ENCODE measurements around the gene PTPN1. TPM values are rescaled to one million over a fixed set of nuclear protein-coding genes. Genes with fewer than 3 reads are reported as not detected.
A peak's percentile ranks its signal among the peaks of the same experiment; 100 is the strongest.
"Not testable (repeated sequence)": the region's sequence is repeated elsewhere in the genome, so short reads cannot be mapped to it uniquely, and the experiment has no call there.

Gene PTPN1
- total and polyA plus RNA-seq, 2 donors (not counting 3 experiments of a cell fraction or from before 2014, with no cell fraction given), result 41.1 to 64.3 TPM

GRCh38 chr20:50538276-50538675 lies 28.1 kb downstream of the PTPN1 start:
- H4K20me1 ChIP-seq (replicated peaks; ENCODE audit: control insufficient read depth, extremely low read depth, insufficient read depth, low read length), result no peaks in the 10 kb centered on the region
- no peaks in the 10 kb centered on the region for H3K9me1 ChIP-seq (replicated peaks; ENCODE audit: control insufficient read depth, extremely low read depth, insufficient read depth, low read length)
- H3K36me3 ChIP-seq (ENCODE audit: control insufficient read depth in 2 of 2, extremely low read depth in 1 of 2, insufficient read depth in 2 of 2, low read length in 2 of 2), result no peaks in the 10 kb centered on the region
- dilution Hi-C loops (cut with MboI; ENCODE audit: extremely low pct_ligation_motif_present, low sequenced_read_pairs) (no loop called here), intact Hi-C loops (cut with micrococcal nuclease) (no loop called here)
- BruUV-seq (replicated peaks), result no TSS peak
- DNase-seq (ENCODE audit: low read depth, low spot score), result peak; percentile 31
- H3K9me3 ChIP-seq (replicated peaks; ENCODE audit: control insufficient read depth, insufficient read depth, low read length), result no peaks in the 10 kb centered on the region
- no peak overlapping the region for H3K27ac ChIP-seq (ENCODE audit: insufficient read depth, low read depth, low read length)
- no peak overlapping the region for H3K9ac ChIP-seq (replicated peaks; ENCODE audit: extremely low read depth, insufficient read depth, low read length)
- no peak for FAIRE-seq
- no peak for TF ChIP-seq CTCF (IDR thresholded peaks at IDR 0.05; ENCODE audit: extremely low read depth in 1 of 2, insufficient read depth in 1 of 2, low read depth in 1 of 2, low read length in 2 of 2)
- no peak for TF ChIP-seq POLR2AphosphoS5 (IDR thresholded peaks at IDR 0.05; ENCODE audit: insufficient read depth, low read depth, low read length)
- TF ChIP-seq EZH2 (IDR thresholded peaks at IDR 0.05; ENCODE audit: borderline replicate concordance, low read depth, low read length, severe bottlenecking), result no peak
- TF ChIP-seq JUN (IDR thresholded peaks at IDR 0.05; ENCODE audit: borderline replicate concordance, insufficient read depth, insufficient read length, low read depth), result no peak
- no peak for TF ChIP-seq POLR2A (IDR thresholded peaks at IDR 0.05; ENCODE audit: low read depth, low read length)
- no peak for TF ChIP-seq GATA2 (IDR thresholded peaks at IDR 0.05; ENCODE audit: insufficient read depth, insufficient read length, low read depth, low read length)
- TF ChIP-seq FOS (IDR thresholded peaks at IDR 0.05; ENCODE audit: borderline replicate concordance, insufficient read depth, low read length), result no peak
- no peak for TF ChIP-seq MYC (IDR thresholded peaks at IDR 0.05; ENCODE audit: low read depth, low read length)
- no peak for TF ChIP-seq MAX (IDR thresholded peaks at IDR 0.05; ENCODE audit: insufficient read depth, insufficient read length)
- H3K4me3 ChIP-seq (replicated peaks in 1 of 3; ENCODE audit: insufficient read depth in 1 of 3, low read depth in 1 of 3, low read length in 3 of 3), result no peak overlapping the region
- H3K4me2 ChIP-seq (ENCODE audit: insufficient read depth, low read length), result no peak overlapping the region
- no peak overlapping the region for H2AFZ ChIP-seq (ENCODE audit: low read depth, low read length)
- peaks cover 47% of the 10 kb centered on the region for H3K4me1 ChIP-seq (ENCODE audit: control insufficient read depth, extremely low read depth, insufficient read depth, low read length)
- no peaks in the 10 kb centered on the region for H3K27me3 ChIP-seq (ENCODE audit: control insufficient read depth in 2 of 2, insufficient read depth in 2 of 2, low read length in 2 of 2)
- peaks cover 78% of the 10 kb centered on the region for H3K79me2 ChIP-seq (ENCODE audit: control insufficient read depth, insufficient read depth, low read length)
- POLR2A ChIA-PET, result interaction anchor here (0.9 kb wide), 1 partner anchor 21 kb away, joined by 3 read pairs; no protein-coding TSS in a partner anchor
- CTCF ChIA-PET, result interaction anchor here (0.8 to 12.9 kb wide), 10 partner anchors 9 to 54 kb away, joined by 3 to 99 read pairs (median 4); no protein-coding TSS in a partner anchor

GRCh38 chr20:50539798-50540197 lies 29.6 kb downstream of the PTPN1 start:
- H3K9me3 ChIP-seq (replicated peaks; ENCODE audit: control insufficient read depth, insufficient read depth, low read length); FAIRE-seq; H3K4me3 ChIP-seq (replicated peaks in 1 of 3; ENCODE audit: insufficient read depth in 1 of 3, low read depth in 1 of 3, low read length in 3 of 3); H3K27me3 ChIP-seq (ENCODE audit: control insufficient read depth in 2 of 2, insufficient read depth in 2 of 2, low read length in 2 of 2); H2AFZ ChIP-seq (ENCODE audit: low read depth, low read length); dilution Hi-C loops (cut with MboI; ENCODE audit: extremely low pct_ligation_motif_present, low sequenced_read_pairs); H3K36me3 ChIP-seq (ENCODE audit: control insufficient read depth in 2 of 2, extremely low read depth in 1 of 2, insufficient read depth in 2 of 2, low read length in 2 of 2); DNase-seq (ENCODE audit: low read depth, low spot score); BruUV-seq (replicated peaks); intact Hi-C loops (cut with micrococcal nuclease); H4K20me1 ChIP-seq (replicated peaks; ENCODE audit: control insufficient read depth, extremely low read depth, insufficient read depth, low read length); H3K9me1 ChIP-seq (replicated peaks; ENCODE audit: control insufficient read depth, extremely low read depth, insufficient read depth, low read length): not testable (repeated sequence)
- POLR2A ChIA-PET, result interaction anchor here (1.3 to 1.6 kb wide), 2 partner anchors 26 to 28 kb away, joined by 4 to 5 read pairs; no protein-coding TSS in a partner anchor
- CTCF ChIA-PET, result interaction anchor here (0.8 to 12.9 kb wide), 9 partner anchors 10 to 56 kb away, joined by 3 to 99 read pairs (median 4); no protein-coding TSS in a partner anchor
- H3K4me2 ChIP-seq (ENCODE audit: insufficient read depth, low read length), result peak overlapping the region; percentile 3
- H3K4me1 ChIP-seq (ENCODE audit: control insufficient read depth, extremely low read depth, insufficient read depth, low read length), result peaks cover 51% of the 10 kb centered on the region
- peak overlapping the region; percentile 24 for H3K9ac ChIP-seq (replicated peaks; ENCODE audit: extremely low read depth, insufficient read depth, low read length)
- H3K27ac ChIP-seq (ENCODE audit: insufficient read depth, low read depth, low read length), result peak overlapping the region; percentile 98
- H3K79me2 ChIP-seq (ENCODE audit: control insufficient read depth, insufficient read depth, low read length), result peaks cover 78% of the 10 kb centered on the region

Measured in endothelial cell of umbilical vein (primary cell).